GM15510 (cell line): ENCODE data around the gene CTPS1.

ENCODE experiments used
- POLR2A ChIP-seq: IDR thresholded peaks from 3 replicates; pipeline ENCODE4 v1.6.1; 2011; ENCODE audit warnings: borderline replicate concordance; ENCODE audit not compliant: insufficient read length; ENCODE audit errors: extremely low read depth

Gene CTPS1

DNA sequence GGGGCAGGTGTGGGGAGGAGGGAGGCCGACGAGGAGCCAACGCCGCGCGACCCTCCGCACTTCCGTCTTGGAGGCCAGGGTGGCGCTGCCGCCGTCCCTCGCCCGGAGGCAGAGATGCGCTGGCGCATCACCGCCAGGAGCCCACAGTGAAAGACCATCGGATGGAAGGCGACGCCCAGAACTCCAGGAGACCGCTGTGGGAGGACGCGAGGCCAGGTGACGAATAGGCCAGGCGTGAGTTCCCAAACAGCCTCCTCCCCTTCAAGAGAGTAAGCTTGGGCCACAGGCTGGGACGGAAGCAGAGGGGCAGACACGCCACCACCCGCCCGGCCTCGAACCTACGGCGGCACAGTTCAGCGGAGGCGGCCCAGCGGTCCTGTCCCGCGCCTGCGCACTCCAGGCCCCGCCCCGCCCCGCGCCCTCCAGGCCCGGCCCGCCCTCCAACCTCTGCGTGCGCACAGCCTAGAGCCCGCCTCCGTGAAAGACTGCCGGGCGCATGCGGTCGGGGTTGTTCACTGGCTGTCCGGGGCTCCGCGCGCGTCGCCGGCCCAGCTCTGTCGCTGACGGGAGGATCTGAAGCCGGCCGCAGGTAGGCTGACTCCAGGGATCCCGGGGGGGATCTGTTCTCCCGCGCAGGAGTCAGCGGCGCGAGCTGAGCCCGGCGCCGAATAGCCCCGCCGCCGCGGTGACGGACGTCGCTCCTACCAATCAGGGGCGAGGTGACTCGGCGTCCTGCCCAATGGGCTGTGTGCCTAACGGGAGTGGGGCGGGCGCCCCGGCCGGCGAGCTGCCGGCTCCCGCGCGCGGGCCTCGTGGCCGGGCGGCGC, at the start of gene CTPS1:
Gene CTPS1, plus strand, starts transcription at position 456 of the 827 bp plus-strand sequence. CDS start 3,595 bp downstream, outside the sequence.
- peak; percentile 85 for TF ChIP-seq POLR2A

DNA sequence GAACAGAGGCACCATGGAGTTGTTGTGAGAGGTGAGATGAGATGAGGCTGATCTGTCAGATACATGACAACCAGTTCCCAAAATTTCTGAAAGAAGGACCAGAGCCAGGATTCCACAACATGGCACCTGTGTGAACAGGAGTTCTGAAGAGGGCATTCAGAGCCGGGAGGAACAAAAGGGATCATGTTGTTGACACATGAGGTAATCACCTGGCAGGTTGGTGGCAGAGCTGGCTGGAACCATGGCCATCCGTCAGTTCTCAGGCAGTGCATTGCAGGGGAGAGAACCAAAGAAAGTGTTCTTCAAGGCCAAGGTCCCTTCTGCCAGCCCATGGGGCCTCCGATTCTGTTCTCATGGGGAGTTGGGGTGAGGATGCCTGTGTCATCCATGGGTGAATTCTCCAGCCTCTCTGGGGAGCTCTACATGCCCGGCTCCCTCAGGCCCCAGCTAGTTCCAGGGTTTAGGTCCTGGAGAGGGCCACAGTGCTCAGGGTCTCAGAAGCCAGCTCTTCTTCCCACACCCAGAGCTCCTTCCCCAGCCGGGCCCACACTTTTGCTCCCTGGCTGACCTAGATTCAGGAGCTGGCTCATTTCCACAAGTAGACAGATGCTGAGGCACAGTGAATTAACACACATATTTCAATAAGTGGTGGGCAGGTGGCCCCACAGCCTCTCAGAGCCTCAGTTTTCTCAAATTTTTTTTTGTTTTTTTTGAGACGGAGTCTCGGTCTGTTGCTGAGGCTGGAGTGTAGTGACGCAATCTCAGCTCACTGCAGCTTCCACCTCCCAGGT, 49.1 kb upstream of the CTPS1 start:
- TF ChIP-seq POLR2A = no peak

GRCh38 chr1:40931601-40932000, 47.9 kb upstream of the CTPS1 start:
- no peak for TF ChIP-seq POLR2A

- TF ChIP-seq POLR2A = no peak
Measured at GRCh38 chr1:40932006-40932405, 47.5 kb upstream of the CTPS1 start.

GRCh38 chr1:40936931-40937339, 42.6 kb upstream of the CTPS1 start:
- no peak for TF ChIP-seq POLR2A

DNA sequence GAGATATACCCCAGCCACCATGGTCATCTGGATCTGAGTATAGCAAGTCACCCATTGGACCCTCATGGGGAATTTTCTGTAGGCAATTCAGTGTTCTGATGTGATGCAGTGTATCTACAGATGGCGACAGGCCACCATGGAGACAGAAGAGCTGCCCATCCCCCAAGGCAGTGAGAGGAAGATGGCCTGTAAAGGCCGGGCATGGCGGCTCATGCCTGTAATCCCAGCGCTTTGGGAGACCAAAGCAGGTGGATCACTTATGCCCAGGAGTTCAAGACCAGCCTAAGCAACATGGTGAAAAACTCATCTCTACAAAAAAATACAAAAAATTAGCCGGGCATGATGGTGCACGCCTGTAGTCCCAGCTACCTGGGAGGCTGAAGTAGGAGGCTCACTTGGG, 41.1 kb upstream of the CTPS1 start:
- no peak for TF ChIP-seq POLR2A

DNA sequence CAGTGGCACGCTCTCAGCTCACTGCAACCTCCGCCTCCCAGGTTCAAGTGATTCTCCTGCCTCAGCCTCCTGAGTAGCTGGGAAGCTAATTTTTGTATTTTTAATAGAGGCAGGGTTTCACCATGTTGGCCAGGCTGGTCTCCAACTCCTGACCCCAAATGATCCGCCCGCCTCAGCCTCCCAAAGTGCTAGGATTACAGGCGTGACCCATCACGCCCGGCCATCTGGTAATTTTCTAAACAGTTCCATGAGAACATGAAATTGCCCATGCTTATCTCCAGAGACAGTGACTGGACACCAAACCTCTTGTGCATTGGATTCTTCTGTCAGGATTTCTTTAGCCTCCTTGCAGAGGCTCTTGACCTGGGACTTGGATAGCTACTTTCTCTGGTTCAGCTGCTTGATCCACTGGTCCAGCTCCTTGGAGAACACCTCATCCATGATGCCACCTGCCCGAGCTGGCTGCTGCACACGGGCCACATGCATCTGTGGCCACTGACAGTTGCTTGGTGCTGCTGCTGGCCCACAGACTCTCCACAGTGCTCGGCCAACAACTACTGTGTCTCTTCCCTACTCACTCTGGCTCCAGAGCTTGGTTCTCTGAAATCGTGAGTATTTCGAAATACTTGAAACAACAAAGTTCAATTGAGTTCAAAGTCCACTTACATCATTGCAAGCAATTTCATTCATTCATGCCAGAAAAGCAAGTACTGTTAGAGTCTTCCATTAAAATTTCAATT, 40.0 kb upstream of the CTPS1 start:
- TF ChIP-seq POLR2A = no peak

GRCh38 chr1:40944326-40944725, 35.2 kb upstream of the CTPS1 start:
- no peak for TF ChIP-seq POLR2A

DNA sequence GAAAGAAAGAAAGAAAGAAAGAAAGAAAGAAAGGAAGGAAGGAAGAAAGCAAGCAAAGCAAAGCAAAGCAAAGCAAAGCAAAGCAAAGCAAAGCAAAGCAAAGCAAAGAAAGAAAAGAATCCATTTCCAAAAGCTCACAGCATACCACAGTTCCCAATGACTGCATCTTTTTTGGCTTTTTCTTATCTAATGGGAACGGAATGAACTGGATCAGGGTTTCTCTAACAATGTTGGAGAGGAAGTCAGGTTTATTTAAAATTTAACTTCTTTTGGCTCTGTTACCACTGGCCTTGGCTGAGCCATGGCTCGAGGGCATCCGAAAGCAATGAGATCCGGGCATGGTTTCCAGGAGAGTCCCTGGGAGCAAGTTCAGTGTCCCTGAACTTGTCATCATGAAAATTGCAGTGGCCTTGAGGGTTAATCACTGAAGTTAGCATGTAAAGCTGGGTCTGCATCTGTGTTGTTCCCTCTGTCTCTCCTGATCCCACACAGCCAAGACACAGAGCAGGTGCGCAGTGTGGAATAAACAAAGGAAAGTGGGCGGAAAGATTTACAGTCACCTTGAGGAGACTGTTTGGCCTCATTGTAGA, 34.6 kb upstream of the CTPS1 start:
- TF ChIP-seq POLR2A = no peak

GRCh38 chr1:40945491-40945973, 34.0 kb upstream of the CTPS1 start:
- no peak for TF ChIP-seq POLR2A

- TF ChIP-seq POLR2A = no peak
Measured at GRCh38 chr1:40948741-40949443, 30.6 kb upstream of the CTPS1 start.

DNA sequence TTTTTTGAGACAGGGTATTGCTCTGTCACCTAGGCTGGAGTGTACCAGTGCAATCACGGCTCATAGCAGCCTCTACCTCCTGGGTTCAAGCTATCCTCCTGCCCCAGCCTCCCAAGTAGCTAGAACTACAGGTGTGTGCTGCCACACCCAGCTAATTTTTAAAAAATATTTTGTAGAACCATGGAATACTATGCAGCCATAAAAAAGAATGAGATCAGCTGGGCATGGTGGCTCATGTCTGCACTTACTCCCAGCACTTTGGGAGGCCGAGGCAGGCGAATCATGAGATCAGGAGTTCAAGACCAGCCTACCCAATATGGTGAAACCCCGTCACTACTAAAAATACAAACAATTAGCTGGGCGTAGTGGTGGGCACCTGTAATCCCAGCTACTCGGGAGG, 29.9 kb upstream of the CTPS1 start:
- TF ChIP-seq POLR2A = no peak

- no peak for TF ChIP-seq POLR2A
Measured at GRCh38 chr1:40951943-40952743, 27.4 kb upstream of the CTPS1 start.
